ENCODE results near the gene CACNA1E. TPM values are rescaled to one million over a fixed set of nuclear protein-coding genes. Genes with fewer than 3 reads are reported as not detected.

The CACNA1E gene
- total RNA-seq, 1 experiment from 2014 or later: not detected

DNA sequence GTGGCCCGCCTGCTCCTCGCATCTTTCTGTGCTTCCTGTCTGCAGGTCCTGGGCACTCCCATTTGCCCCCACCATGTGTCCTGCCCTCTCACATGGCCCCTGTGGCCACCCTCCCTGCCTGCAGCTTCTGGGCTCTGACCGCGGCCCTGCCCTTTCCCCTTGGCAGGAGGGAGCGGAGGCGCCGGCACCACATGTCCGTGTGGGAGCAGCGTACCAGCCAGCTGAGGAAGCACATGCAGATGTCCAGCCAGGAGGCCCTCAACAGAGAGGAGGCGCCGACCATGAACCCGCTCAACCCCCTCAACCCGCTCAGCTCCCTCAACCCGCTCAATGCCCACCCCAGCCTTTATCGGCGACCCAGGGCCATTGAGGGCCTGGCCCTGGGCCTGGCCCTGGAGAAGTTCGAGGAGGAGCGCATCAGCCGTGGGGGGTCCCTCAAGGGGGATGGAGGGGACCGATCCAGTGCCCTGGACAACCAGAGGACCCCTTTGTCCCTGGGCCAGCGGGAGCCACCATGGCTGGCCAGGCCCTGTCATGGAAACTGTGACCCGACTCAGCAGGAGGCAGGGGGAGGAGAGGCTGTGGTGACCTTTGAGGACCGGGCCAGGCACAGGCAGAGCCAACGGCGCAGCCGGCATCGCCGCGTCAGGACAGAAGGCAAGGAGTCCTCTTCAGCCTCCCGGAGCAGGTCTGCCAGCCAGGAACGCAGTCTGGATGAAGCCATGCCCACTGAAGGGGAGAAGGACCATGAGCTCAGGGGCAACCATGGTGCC, 249.1 kb downstream of the CACNA1E start:
- POLR2A ChIA-PET (ENCODE audit: low non-redundant PET): no interaction called here
- intact Hi-C loops (cut with micrococcal nuclease; ENCODE audit: unreplicated experiment): no loop called here
- CTCF ChIA-PET: no interaction called here
- no peaks in the 10 kb centered on the region for H3K36me3 ChIP-seq (ENCODE audit: insufficient read depth, low read length, poor library complexity, severe bottlenecking)
- no peaks in the 10 kb centered on the region for H3K27me3 ChIP-seq (replicated peaks; ENCODE audit: insufficient read depth, low read depth, low read length, poor library complexity)
- H3K4me3 ChIP-seq (ENCODE audit: low read depth, low read length, poor library complexity, severe bottlenecking): no peak overlapping the region
- H3K27ac ChIP-seq (ENCODE audit: low read depth, low read length, poor library complexity, severe bottlenecking): no peak overlapping the region
- no peaks in the 10 kb centered on the region for H3K9me3 ChIP-seq (ENCODE audit: low read depth, low read length, poor library complexity, severe bottlenecking)
- no TSS peak for BruUV-seq (replicated peaks)
- no peak for DNase-seq (ENCODE audit: low spot score)
- H3K4me1 ChIP-seq (ENCODE audit: insufficient read depth, low read length, poor library complexity, severe bottlenecking): no peaks in the 10 kb centered on the region
- TF ChIP-seq EZH2 (IDR thresholded peaks at IDR 0.05; ENCODE audit: borderline replicate concordance, low read depth, low read length, poor library complexity, severe bottlenecking): no peak
- TF ChIP-seq, protein P1, sequence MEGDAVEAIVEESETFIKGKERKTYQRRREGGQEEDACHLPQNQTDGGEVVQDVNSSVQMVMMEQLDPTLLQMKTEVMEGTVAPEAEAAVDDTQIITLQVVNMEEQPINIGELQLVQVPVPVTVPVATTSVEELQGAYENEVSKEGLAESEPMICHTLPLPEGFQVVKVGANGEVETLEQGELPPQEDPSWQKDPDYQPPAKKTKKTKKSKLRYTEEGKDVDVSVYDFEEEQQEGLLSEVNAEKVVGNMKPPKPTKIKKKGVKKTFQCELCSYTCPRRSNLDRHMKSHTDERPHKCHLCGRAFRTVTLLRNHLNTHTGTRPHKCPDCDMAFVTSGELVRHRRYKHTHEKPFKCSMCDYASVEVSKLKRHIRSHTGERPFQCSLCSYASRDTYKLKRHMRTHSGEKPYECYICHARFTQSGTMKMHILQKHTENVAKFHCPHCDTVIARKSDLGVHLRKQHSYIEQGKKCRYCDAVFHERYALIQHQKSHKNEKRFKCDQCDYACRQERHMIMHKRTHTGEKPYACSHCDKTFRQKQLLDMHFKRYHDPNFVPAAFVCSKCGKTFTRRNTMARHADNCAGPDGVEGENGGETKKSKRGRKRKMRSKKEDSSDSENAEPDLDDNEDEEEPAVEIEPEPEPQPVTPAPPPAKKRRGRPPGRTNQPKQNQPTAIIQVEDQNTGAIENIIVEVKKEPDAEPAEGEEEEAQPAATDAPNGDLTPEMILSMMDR (conservative IDR thresholded peaks at IDR 0.05; ENCODE audit: low read depth, low read length): no peak

DNA sequence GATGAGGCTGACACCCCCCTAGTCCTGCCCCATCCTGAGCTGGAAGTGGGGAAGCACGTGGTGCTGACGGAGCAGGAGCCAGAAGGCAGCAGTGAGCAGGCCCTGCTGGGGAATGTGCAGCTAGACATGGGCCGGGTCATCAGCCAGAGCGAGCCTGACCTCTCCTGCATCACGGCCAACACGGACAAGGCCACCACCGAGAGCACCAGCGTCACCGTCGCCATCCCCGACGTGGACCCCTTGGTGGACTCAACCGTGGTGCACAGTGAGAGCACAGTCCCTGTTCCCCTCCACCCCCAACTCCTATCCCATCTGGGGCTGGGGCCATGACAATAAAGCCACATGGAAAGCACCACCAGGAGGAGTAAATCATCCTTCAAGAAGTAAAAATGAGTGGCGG, 250.2 kb downstream of the CACNA1E start:
- H3K4me1 ChIP-seq (ENCODE audit: insufficient read depth, low read length, poor library complexity, severe bottlenecking): no peaks in the 10 kb centered on the region
- POLR2A ChIA-PET (ENCODE audit: low non-redundant PET): no interaction called here
- CTCF ChIA-PET: no interaction called here
- H3K27ac ChIP-seq (ENCODE audit: low read depth, low read length, poor library complexity, severe bottlenecking): no peak overlapping the region
- H3K36me3 ChIP-seq (ENCODE audit: insufficient read depth, low read length, poor library complexity, severe bottlenecking): no peaks in the 10 kb centered on the region
- TF ChIP-seq, protein P1 (conservative IDR thresholded peaks at IDR 0.05; ENCODE audit: low read depth, low read length): no peak
- TF ChIP-seq EZH2 (IDR thresholded peaks at IDR 0.05; ENCODE audit: borderline replicate concordance, low read depth, low read length, poor library complexity, severe bottlenecking): no peak
- H3K9me3 ChIP-seq (ENCODE audit: low read depth, low read length, poor library complexity, severe bottlenecking): no peaks in the 10 kb centered on the region
- H3K4me3 ChIP-seq (ENCODE audit: low read depth, low read length, poor library complexity, severe bottlenecking): no peak overlapping the region
- no peak for DNase-seq (ENCODE audit: low spot score)
- no TSS peak for BruUV-seq (replicated peaks)
- intact Hi-C loops (cut with micrococcal nuclease; ENCODE audit: unreplicated experiment): no loop called here
- no peaks in the 10 kb centered on the region for H3K27me3 ChIP-seq (replicated peaks; ENCODE audit: insufficient read depth, low read depth, low read length, poor library complexity)

DNA sequence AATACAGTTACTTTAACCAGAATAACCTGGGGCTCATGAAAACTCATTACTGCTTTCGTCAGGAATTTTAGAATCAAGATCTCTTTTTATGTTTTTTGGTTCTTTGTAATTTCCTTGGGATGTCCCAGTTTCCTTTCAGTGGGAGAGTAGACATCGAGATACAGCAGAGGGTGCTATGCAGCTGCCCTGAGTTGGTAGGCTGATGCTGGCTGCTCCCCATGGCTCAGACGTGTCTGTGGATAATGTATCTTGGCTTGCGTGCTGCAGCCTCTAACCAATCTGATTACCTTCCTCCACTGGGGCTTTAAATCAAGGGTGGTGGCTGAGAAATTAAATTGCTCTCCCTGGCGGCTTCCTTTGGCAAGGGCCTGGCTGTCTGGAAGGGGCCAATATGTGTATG, 253.7 kb downstream of the CACNA1E start:
- ChIA-PET CTCF (no interaction called here), POLR2A (ENCODE audit: low non-redundant PET) (no interaction called here)
- intact Hi-C loops (cut with micrococcal nuclease; ENCODE audit: unreplicated experiment): no loop called here

More for the DNA sequence above, 253.7 kb downstream of the CACNA1E start:
- BruUV-seq (replicated peaks): no TSS peak
- Histone ChIP-seq H3K27me3 (replicated peaks; ENCODE audit: insufficient read depth, low read depth, low read length, poor library complexity) (peaks cover 19% of the 10 kb centered on the region), H3K36me3 (ENCODE audit: insufficient read depth, low read length, poor library complexity, severe bottlenecking) (no peaks in the 10 kb centered on the region), H3K4me1 (ENCODE audit: insufficient read depth, low read length, poor library complexity, severe bottlenecking) (no peaks in the 10 kb centered on the region), H3K27ac (ENCODE audit: low read depth, low read length, poor library complexity, severe bottlenecking) (no peak overlapping the region), H3K4me3 (ENCODE audit: low read depth, low read length, poor library complexity, severe bottlenecking) (no peak overlapping the region), H3K9me3 (ENCODE audit: low read depth, low read length, poor library complexity, severe bottlenecking) (no peaks in the 10 kb centered on the region)
- no peak for TF ChIP-seq EZH2 (IDR thresholded peaks at IDR 0.05; ENCODE audit: borderline replicate concordance, low read depth, low read length, poor library complexity, severe bottlenecking)
- TF ChIP-seq, protein P1 (conservative IDR thresholded peaks at IDR 0.05; ENCODE audit: low read depth, low read length): 0 out of 2 replicates have a peak, but pooled peaks have one; percentile 11
- DNase-seq (ENCODE audit: low spot score): no peak
